Neural cell (in vitro differentiated cells): ENCODE data around the gene ZXDC. TPM values are rescaled to one million over a fixed set of nuclear protein-coding genes. Genes with fewer than 3 reads are reported as not detected.

Experiments
- H2AFZ ChIP-seq: fragments of 200-600, 300-800 bp; sonication (generic), shearing (Covaris generic); 2 replicates; pipeline ENCODE4 v1.6.0; 2014; ENCODE audit warnings: low read depth, mild to moderate bottlenecking, antibody characterized with exemption, low read length, moderate library complexity
- H3F3A ChIP-seq: fragments of 200-600 bp; shearing (Covaris generic); 2 replicates; pipeline ENCODE4 v1.6.1; 2016; ENCODE audit warnings: mild to moderate bottlenecking, moderate library complexity, mixed read lengths, antibody characterized with exemption, low read length; ENCODE audit not compliant: insufficient read depth, poor library complexity, severe bottlenecking
- H3K27ac ChIP-seq: fragments of 200-600, 300-800 bp; sonication (generic), shearing (Covaris generic); 2 replicates; pipeline ENCODE4 v1.5.1; 2014; ENCODE audit warnings: mild to moderate bottlenecking, low read length, moderate library complexity
- H3K27me3 ChIP-seq: fragments of 300-800, 200-600 bp; sonication (generic), shearing (Covaris generic); 2 replicates; pipeline ENCODE4 v1.6.0; 2014; ENCODE audit warnings: mild to moderate bottlenecking, low read depth, low read length, moderate library complexity; ENCODE audit not compliant: insufficient read depth
- H3K36me3 ChIP-seq: fragments of 300-800, 200-600 bp; sonication (generic), shearing (Covaris generic); 2 replicates; pipeline ENCODE4 v1.5.1; 2014; ENCODE audit warnings: mild to moderate bottlenecking, antibody characterized with exemption, low read length, moderate library complexity; ENCODE audit not compliant: insufficient read depth
- H3K4me2 ChIP-seq: fragments of 300-800, 200-600 bp; sonication (generic), shearing (Covaris generic); 2 replicates; pipeline ENCODE4 v1.6.0; 2014; ENCODE audit warnings: mild to moderate bottlenecking, low read length
- H3K4me3 ChIP-seq: fragments of 300-800, 200-600 bp; sonication (generic), shearing (Covaris generic); 2 replicates; pipeline ENCODE4 v1.5.1; 2014; ENCODE audit warnings: mild to moderate bottlenecking, low read length, moderate library complexity
- H3K79me2 ChIP-seq: fragments of 200-600 bp; shearing (Covaris generic); replicated peaks from 2 replicates; pipeline ENCODE4 v1.6.0; 2014; ENCODE audit warnings: mild to moderate bottlenecking, low read length, moderate library complexity; ENCODE audit not compliant: insufficient read depth
- H3K9ac ChIP-seq: fragments of 300-800, 200-600 bp; sonication (generic), shearing (Covaris generic); 2 replicates; pipeline ENCODE4 v1.6.1; 2016; ENCODE audit warnings: mild to moderate bottlenecking, low read length, mixed read lengths
- H3K9me2 ChIP-seq: fragments of 200-600 bp; shearing (Covaris generic); 2 replicates; pipeline ENCODE4 v1.6.1; 2016; ENCODE audit warnings: mild to moderate bottlenecking, low read length, mixed read lengths; ENCODE audit not compliant: insufficient read depth
- H3K9me3 ChIP-seq: fragments of 200-600, 300-800 bp; sonication (generic), shearing (Covaris generic); 2 replicates; pipeline ENCODE4 v1.6.1; 2016; ENCODE audit warnings: mild to moderate bottlenecking, mixed run types, low read length, moderate library complexity, mixed read lengths
- H4K20me1 ChIP-seq: fragments of 200-600 bp; shearing (Covaris generic); 2 replicates; pipeline ENCODE4 v1.6.1; 2016; ENCODE audit warnings: mild to moderate bottlenecking, mixed run types; ENCODE audit not compliant: insufficient read depth
- EP300 ChIP-seq: fragments of 450-650 bp; conservative IDR thresholded peaks from 2 replicates; pipeline ENCODE4 v1.6.1; 2014; ENCODE audit warnings: antibody characterized with exemption, mild to moderate bottlenecking, moderate library complexity; ENCODE audit not compliant: poor library complexity, severe bottlenecking
- EZH2 ChIP-seq: fragments of 200-600, 300-800 bp; shearing (Covaris generic), sonication (generic); IDR thresholded peaks from 2 replicates; pipeline ENCODE4 v1.6.1; 2014; ENCODE audit warnings: antibody characterized with exemption, low read length, borderline replicate concordance, mild to moderate bottlenecking; ENCODE audit not compliant: insufficient read depth, poor library complexity, severe bottlenecking
- MXI1 ChIP-seq: fragments of 450-650 bp; conservative IDR thresholded peaks from 2 replicates; pipeline ENCODE4 v1.6.1; 2014; ENCODE audit warnings: antibody characterized with exemption, mild to moderate bottlenecking; ENCODE audit not compliant: poor library complexity, severe bottlenecking
- POLR2AphosphoS5 ChIP-seq: IDR thresholded peaks from 2 replicates; pipeline ENCODE4 v1.6.1; 2012
- RAD21 ChIP-seq: fragments of 450-650 bp; conservative IDR thresholded peaks from 2 replicates; pipeline ENCODE4 v1.6.1; 2014; ENCODE audit warnings: antibody characterized with exemption, mild to moderate bottlenecking, moderate library complexity
- SMC3 ChIP-seq: fragments of 450-650 bp; conservative IDR thresholded peaks from 2 replicates; pipeline ENCODE4 v1.6.1; 2014; ENCODE audit warnings: antibody characterized with exemption, mild to moderate bottlenecking, moderate library complexity; ENCODE audit not compliant: poor library complexity
- TAF1 ChIP-seq: IDR thresholded peaks from 2 replicates; pipeline ENCODE4 v1.6.1; 2012; ENCODE audit warnings: low read depth
- polyA plus RNA-seq: library from polyadenylated mRNA; depleted of rRNA; stranded (reverse); fragments of >200 nt; gene quantifications from 2 replicates; pipeline ENCODE4 v1.2.3, GENCODE V29; 2014
- TF ChIP-seq, protein P1 (sequence below): fragments of 450-650 bp; IDR thresholded peaks from 2 replicates; pipeline ENCODE4 v1.5.1; 2014; ENCODE audit warnings: antibody characterized with exemption, mild to moderate bottlenecking, moderate library complexity; ENCODE audit not compliant: poor library complexity, severe bottlenecking
- TF ChIP-seq, protein P2 (sequence below): IDR thresholded peaks from 2 replicates; pipeline ENCODE4 v1.6.1; 2012; ENCODE audit warnings: borderline replicate concordance

ZXDC gene
- polyA plus RNA-seq, 1 donor from 2014 or later, result 22.2 TPM

GRCh38 chr3:126508564-126508964 is 32.9 kb upstream of the ZXDC start:
- no peaks in the 10 kb centered on the region for H3F3A ChIP-seq
- TF ChIP-seq, protein P1, sequence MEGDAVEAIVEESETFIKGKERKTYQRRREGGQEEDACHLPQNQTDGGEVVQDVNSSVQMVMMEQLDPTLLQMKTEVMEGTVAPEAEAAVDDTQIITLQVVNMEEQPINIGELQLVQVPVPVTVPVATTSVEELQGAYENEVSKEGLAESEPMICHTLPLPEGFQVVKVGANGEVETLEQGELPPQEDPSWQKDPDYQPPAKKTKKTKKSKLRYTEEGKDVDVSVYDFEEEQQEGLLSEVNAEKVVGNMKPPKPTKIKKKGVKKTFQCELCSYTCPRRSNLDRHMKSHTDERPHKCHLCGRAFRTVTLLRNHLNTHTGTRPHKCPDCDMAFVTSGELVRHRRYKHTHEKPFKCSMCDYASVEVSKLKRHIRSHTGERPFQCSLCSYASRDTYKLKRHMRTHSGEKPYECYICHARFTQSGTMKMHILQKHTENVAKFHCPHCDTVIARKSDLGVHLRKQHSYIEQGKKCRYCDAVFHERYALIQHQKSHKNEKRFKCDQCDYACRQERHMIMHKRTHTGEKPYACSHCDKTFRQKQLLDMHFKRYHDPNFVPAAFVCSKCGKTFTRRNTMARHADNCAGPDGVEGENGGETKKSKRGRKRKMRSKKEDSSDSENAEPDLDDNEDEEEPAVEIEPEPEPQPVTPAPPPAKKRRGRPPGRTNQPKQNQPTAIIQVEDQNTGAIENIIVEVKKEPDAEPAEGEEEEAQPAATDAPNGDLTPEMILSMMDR, result no peak
- TF ChIP-seq, protein P2, sequence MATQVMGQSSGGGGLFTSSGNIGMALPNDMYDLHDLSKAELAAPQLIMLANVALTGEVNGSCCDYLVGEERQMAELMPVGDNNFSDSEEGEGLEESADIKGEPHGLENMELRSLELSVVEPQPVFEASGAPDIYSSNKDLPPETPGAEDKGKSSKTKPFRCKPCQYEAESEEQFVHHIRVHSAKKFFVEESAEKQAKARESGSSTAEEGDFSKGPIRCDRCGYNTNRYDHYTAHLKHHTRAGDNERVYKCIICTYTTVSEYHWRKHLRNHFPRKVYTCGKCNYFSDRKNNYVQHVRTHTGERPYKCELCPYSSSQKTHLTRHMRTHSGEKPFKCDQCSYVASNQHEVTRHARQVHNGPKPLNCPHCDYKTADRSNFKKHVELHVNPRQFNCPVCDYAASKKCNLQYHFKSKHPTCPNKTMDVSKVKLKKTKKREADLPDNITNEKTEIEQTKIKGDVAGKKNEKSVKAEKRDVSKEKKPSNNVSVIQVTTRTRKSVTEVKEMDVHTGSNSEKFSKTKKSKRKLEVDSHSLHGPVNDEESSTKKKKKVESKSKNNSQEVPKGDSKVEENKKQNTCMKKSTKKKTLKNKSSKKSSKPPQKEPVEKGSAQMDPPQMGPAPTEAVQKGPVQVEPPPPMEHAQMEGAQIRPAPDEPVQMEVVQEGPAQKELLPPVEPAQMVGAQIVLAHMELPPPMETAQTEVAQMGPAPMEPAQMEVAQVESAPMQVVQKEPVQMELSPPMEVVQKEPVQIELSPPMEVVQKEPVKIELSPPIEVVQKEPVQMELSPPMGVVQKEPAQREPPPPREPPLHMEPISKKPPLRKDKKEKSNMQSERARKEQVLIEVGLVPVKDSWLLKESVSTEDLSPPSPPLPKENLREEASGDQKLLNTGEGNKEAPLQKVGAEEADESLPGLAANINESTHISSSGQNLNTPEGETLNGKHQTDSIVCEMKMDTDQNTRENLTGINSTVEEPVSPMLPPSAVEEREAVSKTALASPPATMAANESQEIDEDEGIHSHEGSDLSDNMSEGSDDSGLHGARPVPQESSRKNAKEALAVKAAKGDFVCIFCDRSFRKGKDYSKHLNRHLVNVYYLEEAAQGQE, result no peak
- TF ChIP-seq EP300 (no peak), EZH2 (no peak), SMC3 (no peak), MXI1 (no peak), POLR2AphosphoS5 (no peak), TAF1 (no peak), RAD21 (no peak)
- H3K9me2 ChIP-seq, result no peaks in the 10 kb centered on the region
- H3K9me3 ChIP-seq, result no peaks in the 10 kb centered on the region
- no peak overlapping the region for H3K27ac ChIP-seq
- H3K27me3 ChIP-seq, result no peaks in the 10 kb centered on the region
- no peak overlapping the region for H3K4me2 ChIP-seq
- no peak overlapping the region for H3K4me3 ChIP-seq
- H3K36me3 ChIP-seq, result no peaks in the 10 kb centered on the region
- no peaks in the 10 kb centered on the region for H4K20me1 ChIP-seq
- H3K9ac ChIP-seq, result no peak overlapping the region
- no peak overlapping the region for H2AFZ ChIP-seq
- no peaks in the 10 kb centered on the region for H3K79me2 ChIP-seq

DNA sequence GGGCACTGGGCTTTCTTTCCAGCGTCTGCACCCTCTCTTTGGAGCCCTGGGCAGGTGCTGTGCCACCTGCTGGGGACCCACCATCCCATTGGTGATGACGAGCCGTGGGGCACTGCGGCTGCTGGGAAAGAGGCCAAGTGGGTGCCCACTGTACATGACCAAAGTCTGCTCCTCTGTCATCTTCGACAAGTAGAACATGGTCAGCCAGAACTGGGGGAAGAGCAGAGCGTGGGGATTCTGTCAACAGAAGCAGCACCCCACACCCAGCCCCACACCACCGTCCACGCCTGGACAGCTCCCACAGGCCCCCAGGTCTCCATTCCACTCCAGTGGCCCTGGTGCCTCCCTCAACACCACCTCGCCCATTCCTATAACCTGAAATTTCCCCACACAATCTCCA is 32.2 kb upstream of the ZXDC start:
- no peak overlapping the region for H3K4me3 ChIP-seq
- H3K27me3 ChIP-seq, result no peaks in the 10 kb centered on the region
- H3K9me3 ChIP-seq, result no peaks in the 10 kb centered on the region
- no peaks in the 10 kb centered on the region for H3K36me3 ChIP-seq
- no peaks in the 10 kb centered on the region for H4K20me1 ChIP-seq
- no peaks in the 10 kb centered on the region for H3K9me2 ChIP-seq
- no peak overlapping the region for H3K9ac ChIP-seq
- H3K27ac ChIP-seq, result no peak overlapping the region
- no peak for TF ChIP-seq POLR2AphosphoS5
- TF ChIP-seq, protein P1, result no peak
- no peaks in the 10 kb centered on the region for H3F3A ChIP-seq
- H3K4me2 ChIP-seq, result no peak overlapping the region
- no peaks in the 10 kb centered on the region for H3K79me2 ChIP-seq
- H2AFZ ChIP-seq, result no peak overlapping the region
